Measurements from ENCODE around the gene ZNF678. TPM values are rescaled to one million over a fixed set of nuclear protein-coding genes. Genes with fewer than 3 reads are reported as not detected.

The ZNF678 gene
- total and polyA plus RNA-seq, 2 of the 8 experiments (the other 6 are each of a cell fraction or from before 2014, with no cell fraction given), result 6.9 to 28.3 TPM

DNA sequence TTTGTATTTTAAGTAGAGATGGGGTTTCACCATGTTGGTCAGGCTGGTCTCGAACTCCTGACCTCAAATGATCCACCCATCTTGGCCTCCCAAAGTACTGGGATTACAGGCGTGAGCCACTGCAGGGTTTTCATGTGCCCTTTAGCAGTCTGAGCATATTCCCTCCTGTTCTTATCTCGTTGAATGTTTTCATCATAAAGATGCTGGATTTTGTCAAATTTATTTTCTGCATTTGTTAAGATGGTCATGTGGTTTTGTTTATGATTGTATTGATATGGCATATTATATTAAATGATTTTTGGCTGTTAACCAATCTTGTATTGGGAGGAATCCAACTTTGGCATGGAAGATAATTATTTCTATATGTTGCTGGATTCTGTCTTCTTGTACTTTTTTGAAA is 163.0 kb downstream of the ZNF678 start (continued):
- TF ChIP-seq ASH2L (IDR thresholded peaks at IDR 0.05; ENCODE audit: low read length) (no peak), SP1 (IDR thresholded peaks at IDR 0.05; ENCODE audit: low read depth, low read length) (no peak), BCL11A (IDR thresholded peaks at IDR 0.05; ENCODE audit: low read depth in 2 of 2, low read length in 2 of 2) (no peak), JUN (IDR thresholded peaks at IDR 0.05; ENCODE audit: low read depth, low read length) (no peak), BRCA1 (IDR thresholded peaks at IDR 0.05; ENCODE audit: low read depth, low read length) (no peak), SIRT6 (IDR thresholded peaks at IDR 0.05; ENCODE audit: low read length) (no peak), NANOG (IDR thresholded peaks at IDR 0.05; ENCODE audit: insufficient read depth, low read depth, low read length, poor library complexity, severe bottlenecking) (no peak)

Small RNA genes within 50 kb of the gene (small RNA-seq; reads per million reads assigned to genes)
- 1.0 reads per million for gene RNA5SP77 (ENCODE audit: insufficient read depth)

Other genes with a start within 250 kb of the ZNF678 start
- 26.7 and 28.5 TPM in 2 replicates for gene CDC42BPA, start 245.1 kb upstream of the ZNF678 start, total RNA-seq (2021; fragmentation: NEBNext Ultra II Directional; extraction: Animal tissue kit (Norgen Biotek cat#: 25700))
- 6.3 and 7.1 TPM in 2 replicates for gene CDC42BPA, start 245.1 kb upstream of the ZNF678 start, polyA plus RNA-seq (2011; rRNA removed)
- gene JMJD4, start 171.7 kb downstream of the ZNF678 start, total RNA-seq (2021; fragmentation: NEBNext Ultra II Directional; extraction: Animal tissue kit (Norgen Biotek cat#: 25700)), result 13.0 and 13.2 TPM in 2 replicates
- 23.3 and 34.0 TPM in 2 replicates for gene JMJD4, start 171.7 kb downstream of the ZNF678 start, polyA plus RNA-seq (2011; rRNA removed)
- gene SNAP47, start 171.9 kb downstream of the ZNF678 start, total RNA-seq (2021; fragmentation: NEBNext Ultra II Directional; extraction: Animal tissue kit (Norgen Biotek cat#: 25700)), result 34.5 and 42.2 TPM in 2 replicates
- gene SNAP47, start 171.9 kb downstream of the ZNF678 start, polyA plus RNA-seq (2011; rRNA removed), result 37.6 and 50.6 TPM in 2 replicates

Data from H1 (cell line).